Omental fat pad (tissue), 4 donors: Measurements from ENCODE around the gene P2RY2. TPM values are rescaled to one million over a fixed set of nuclear protein-coding genes. Genes with fewer than 3 reads are reported as not detected.

ENCODE experiments used
- ATAC-seq: fragments of 150-250 bp; one replicate; pipeline ENCODE4 v1.9.1; 2016; ENCODE audit warnings: mild to moderate bottlenecking, moderate library complexity; ENCODE audit not compliant: low FRiP score
- DNase-seq: peaks from one replicate; pipeline ENCODE4 v3.0.0-alpha.2; 2019; ENCODE audit warnings: low spot score
- total RNA-seq, 4 donors: library from RNA; depleted of rRNA; stranded (reverse); fragments of >200 nt; gene quantifications; one replicate each; pipeline ENCODE4 v1.1.0, GENCODE V29; 2016
- TF ChIP-seq, protein P1 (sequence below), 3 donors: fragments of 450-650 bp; IDR thresholded peaks; one replicate each; pipeline ENCODE4 v1.5.1; 2016 to 2017; ENCODE audit warnings: antibody characterized with exemption in 3 of 3, mild to moderate bottlenecking in 3 of 3, moderate library complexity in 2 of 3

The P2RY2 gene
- total RNA-seq, 4 donors from 2014 or later: 0.47 to 1.1 (median 0.64) TPM

GRCh38 chr11:73249853-73250783 lies 32.0 kb downstream of the P2RY2 start:
- DNase-seq: no peak
- ATAC-seq: no peak
- TF ChIP-seq, protein P1, sequence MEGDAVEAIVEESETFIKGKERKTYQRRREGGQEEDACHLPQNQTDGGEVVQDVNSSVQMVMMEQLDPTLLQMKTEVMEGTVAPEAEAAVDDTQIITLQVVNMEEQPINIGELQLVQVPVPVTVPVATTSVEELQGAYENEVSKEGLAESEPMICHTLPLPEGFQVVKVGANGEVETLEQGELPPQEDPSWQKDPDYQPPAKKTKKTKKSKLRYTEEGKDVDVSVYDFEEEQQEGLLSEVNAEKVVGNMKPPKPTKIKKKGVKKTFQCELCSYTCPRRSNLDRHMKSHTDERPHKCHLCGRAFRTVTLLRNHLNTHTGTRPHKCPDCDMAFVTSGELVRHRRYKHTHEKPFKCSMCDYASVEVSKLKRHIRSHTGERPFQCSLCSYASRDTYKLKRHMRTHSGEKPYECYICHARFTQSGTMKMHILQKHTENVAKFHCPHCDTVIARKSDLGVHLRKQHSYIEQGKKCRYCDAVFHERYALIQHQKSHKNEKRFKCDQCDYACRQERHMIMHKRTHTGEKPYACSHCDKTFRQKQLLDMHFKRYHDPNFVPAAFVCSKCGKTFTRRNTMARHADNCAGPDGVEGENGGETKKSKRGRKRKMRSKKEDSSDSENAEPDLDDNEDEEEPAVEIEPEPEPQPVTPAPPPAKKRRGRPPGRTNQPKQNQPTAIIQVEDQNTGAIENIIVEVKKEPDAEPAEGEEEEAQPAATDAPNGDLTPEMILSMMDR (IDR thresholded peaks at IDR 0.05): no peak

GRCh38 chr11:73252577-73253191 lies 34.6 kb downstream of the P2RY2 start:
- no peak for ATAC-seq
- DNase-seq: no peak
- TF ChIP-seq, protein P1 (IDR thresholded peaks at IDR 0.05): no peak

GRCh38 chr11:73257342-73258103 lies 39.4 kb downstream of the P2RY2 start:
- TF ChIP-seq, protein P1 (IDR thresholded peaks at IDR 0.05): no peak
- peak; percentile 72 for ATAC-seq
- DNase-seq: no peak

- TF ChIP-seq, protein P1 (IDR thresholded peaks at IDR 0.05): no peak
- DNase-seq (no peak), ATAC-seq (no peak)
Measured at GRCh38 chr11:73258104-73259035, 40.3 kb downstream of the P2RY2 start.

GRCh38 chr11:73259406-73260126 lies 41.5 kb downstream of the P2RY2 start:
- no peak for DNase-seq

More at GRCh38 chr11:73259406-73260126, 41.5 kb downstream of the P2RY2 start:
- no peak for ATAC-seq
- TF ChIP-seq, protein P1 (IDR thresholded peaks at IDR 0.05): no peak
